Measurements from ENCODE around the gene ZNF423. TPM values are rescaled to one million over a fixed set of nuclear protein-coding genes. Genes with fewer than 3 reads are reported as not detected.

The ZNF423 gene
- total RNA-seq, 2 experiments from 2014 or later, result not detected

DNA sequence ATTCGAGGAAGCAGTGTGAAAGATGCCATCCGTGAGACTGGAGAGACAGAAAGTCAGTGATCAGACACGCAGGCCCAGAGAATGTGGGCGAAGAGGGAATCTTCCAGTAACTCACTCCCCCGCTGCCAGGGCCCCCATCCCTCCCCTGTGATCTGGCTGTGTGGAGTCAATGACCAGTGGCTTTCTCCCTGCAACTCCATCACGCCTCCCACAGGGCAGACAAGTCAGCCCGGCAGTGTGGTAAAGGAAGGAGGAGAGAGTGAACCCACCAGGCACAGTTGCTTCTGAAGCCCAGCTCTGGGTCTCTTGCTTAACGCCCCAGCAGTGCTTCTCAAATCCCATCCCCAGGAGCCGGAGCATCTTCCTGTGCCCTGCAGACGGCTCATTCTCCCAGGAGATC lies 142.1 kb downstream of the ZNF423 start:
- DNase-seq, result no peak
- ChIA-PET POLR2A (no interaction called here), CTCF (no interaction called here)
- H3K27me3 Mint-ChIP-seq, result no peaks in the 10 kb centered on the region
- H3K36me3 Mint-ChIP-seq (ENCODE audit: low read depth), result no peaks in the 10 kb centered on the region
- H3K9me3 Mint-ChIP-seq, result no peaks in the 10 kb centered on the region
- no peak overlapping the region for H3K27ac Mint-ChIP-seq
- H3K4me1 Mint-ChIP-seq, result no peaks in the 10 kb centered on the region
- no peak overlapping the region for H3K4me3 Mint-ChIP-seq

DNA sequence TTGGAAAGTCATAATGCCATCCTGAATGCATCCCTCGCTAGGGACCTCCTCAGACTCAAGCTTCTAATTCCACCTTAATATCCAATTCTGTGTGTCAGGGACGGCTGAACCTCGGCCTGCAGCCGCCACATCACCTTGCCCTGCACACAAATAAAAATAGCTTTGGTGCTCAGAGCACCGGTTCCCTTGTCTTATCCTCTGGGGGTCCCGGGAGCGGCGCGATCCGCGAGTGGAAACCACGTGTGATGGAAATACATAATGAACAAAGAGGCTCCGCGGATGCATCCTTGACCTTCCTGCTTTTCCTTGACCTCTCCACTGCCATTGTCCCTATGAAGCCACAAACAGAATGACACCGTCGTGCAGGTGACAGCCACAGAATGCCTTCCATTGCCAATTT lies 143.4 kb downstream of the ZNF423 start:
- H3K36me3 Mint-ChIP-seq (ENCODE audit: low read depth), result no peaks in the 10 kb centered on the region
- H3K9me3 Mint-ChIP-seq, result no peaks in the 10 kb centered on the region
- H3K27me3 Mint-ChIP-seq, result no peaks in the 10 kb centered on the region
- POLR2A ChIA-PET, result no interaction called here
- no peak overlapping the region for H3K4me3 Mint-ChIP-seq
- no peak for DNase-seq
- no peaks in the 10 kb centered on the region for H3K4me1 Mint-ChIP-seq
- CTCF ChIA-PET, result no interaction called here
- H3K27ac Mint-ChIP-seq, result no peak overlapping the region

GRCh38 chr16:49712106-49712505 lies 143.8 kb downstream of the ZNF423 start:
- H3K4me1 Mint-ChIP-seq, result no peaks in the 10 kb centered on the region
- no peaks in the 10 kb centered on the region for H3K27me3 Mint-ChIP-seq
- no peak overlapping the region for H3K27ac Mint-ChIP-seq
- H3K36me3 Mint-ChIP-seq (ENCODE audit: low read depth), result no peaks in the 10 kb centered on the region
- ChIA-PET CTCF (no interaction called here), POLR2A (no interaction called here)
- no peaks in the 10 kb centered on the region for H3K9me3 Mint-ChIP-seq
- no peak for DNase-seq
- H3K4me3 Mint-ChIP-seq, result no peak overlapping the region

DNA sequence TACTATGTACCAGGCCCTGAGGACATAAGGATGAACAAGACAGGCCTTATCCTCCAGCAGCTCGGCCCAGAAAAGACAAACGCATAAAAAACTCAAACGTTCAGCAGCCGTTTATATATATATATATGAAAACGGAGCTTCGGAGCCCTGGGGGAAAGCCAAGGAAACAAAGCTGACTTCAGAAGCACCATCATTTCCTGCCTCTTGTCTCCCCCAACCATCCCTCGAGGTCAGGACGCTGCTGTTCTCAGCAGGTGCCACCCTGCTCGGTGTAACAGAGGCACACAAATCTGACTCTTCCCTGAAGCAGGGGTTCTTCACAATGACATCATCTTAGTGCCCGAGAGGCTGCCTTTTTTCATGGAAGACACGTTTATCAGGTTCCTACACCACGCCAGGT lies 146.9 kb downstream of the ZNF423 start:
- no peak overlapping the region for H3K27ac Mint-ChIP-seq
- H3K4me3 Mint-ChIP-seq, result no peak overlapping the region
- no peak for DNase-seq
- CTCF ChIA-PET, result no interaction called here
- no peaks in the 10 kb centered on the region for H3K36me3 Mint-ChIP-seq (ENCODE audit: low read depth)
- POLR2A ChIA-PET, result no interaction called here
- H3K9me3 Mint-ChIP-seq, result no peaks in the 10 kb centered on the region
- H3K4me1 Mint-ChIP-seq, result no peaks in the 10 kb centered on the region
- no peaks in the 10 kb centered on the region for H3K27me3 Mint-ChIP-seq

DNA sequence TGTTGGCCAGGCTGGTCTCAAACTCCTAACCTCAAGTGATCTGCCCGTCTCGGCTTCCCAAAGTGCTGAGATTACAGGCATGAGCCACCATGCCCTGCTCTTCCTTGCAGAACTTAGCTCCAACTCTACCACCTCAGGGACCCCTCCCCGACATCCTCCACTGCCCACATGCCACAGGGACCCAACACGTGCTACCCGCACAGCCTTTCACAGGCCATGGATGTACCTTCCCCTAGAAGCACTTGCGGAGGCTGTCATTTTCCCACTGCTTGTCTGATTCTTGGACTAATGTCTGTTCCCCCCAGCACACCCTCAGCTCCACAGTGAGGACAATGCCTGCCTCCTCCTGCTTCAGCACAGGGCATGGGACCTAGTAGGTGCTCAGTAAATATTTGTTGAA lies 147.4 kb downstream of the ZNF423 start:
- Mint-ChIP-seq H3K36me3 (ENCODE audit: low read depth) (no peaks in the 10 kb centered on the region), H3K4me1 (no peaks in the 10 kb centered on the region), H3K27me3 (no peaks in the 10 kb centered on the region), H3K9me3 (no peaks in the 10 kb centered on the region), H3K4me3 (no peak overlapping the region), H3K27ac (no peak overlapping the region)
- CTCF ChIA-PET, result no interaction called here
- POLR2A ChIA-PET, result no interaction called here
- DNase-seq, result no peak

GRCh38 chr16:49706620-49707355 lies 149.1 kb downstream of the ZNF423 start:
- DNase-seq, result no peak
- POLR2A ChIA-PET, result no interaction called here
- no peaks in the 10 kb centered on the region for H3K9me3 Mint-ChIP-seq
- H3K27me3 Mint-ChIP-seq, result no peaks in the 10 kb centered on the region
- H3K36me3 Mint-ChIP-seq (ENCODE audit: low read depth), result no peaks in the 10 kb centered on the region
- CTCF ChIA-PET, result no interaction called here
- no peak overlapping the region for H3K4me3 Mint-ChIP-seq
- no peak overlapping the region for H3K27ac Mint-ChIP-seq
- no peaks in the 10 kb centered on the region for H3K4me1 Mint-ChIP-seq

DNA sequence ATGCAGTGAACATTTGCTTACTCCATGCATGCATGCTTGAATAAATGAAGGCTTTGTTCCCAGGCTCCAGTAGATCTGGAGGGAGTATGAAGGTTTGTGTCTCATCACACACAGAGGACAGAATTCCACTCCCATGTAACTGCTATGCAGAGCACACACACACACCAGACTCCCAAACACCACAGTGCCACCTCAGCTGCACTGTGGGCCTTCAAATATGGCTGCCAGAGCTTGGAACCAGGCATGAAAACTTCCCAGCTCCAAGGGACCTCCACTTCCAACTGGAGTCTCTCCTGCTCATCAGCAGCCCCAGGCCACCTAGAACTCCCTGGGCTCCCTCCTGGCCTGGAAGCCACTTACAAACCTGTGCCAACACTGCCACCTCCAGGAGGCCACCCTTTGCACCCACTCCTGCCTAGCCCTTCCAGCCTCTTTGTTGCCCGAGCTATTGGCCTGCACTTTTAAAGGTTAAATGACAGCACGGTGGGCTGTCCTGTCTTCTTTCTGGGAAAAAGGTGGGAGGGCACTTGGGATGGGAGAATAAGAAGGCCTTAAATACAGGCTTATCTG lies 151.2 kb downstream of the ZNF423 start:
- Mint-ChIP-seq H3K27ac (no peak overlapping the region), H3K4me1 (no peaks in the 10 kb centered on the region), H3K36me3 (ENCODE audit: low read depth) (no peaks in the 10 kb centered on the region), H3K4me3 (no peak overlapping the region), H3K27me3 (peaks cover 2% of the 10 kb centered on the region), H3K9me3 (no peaks in the 10 kb centered on the region)
- ChIA-PET POLR2A (no interaction called here), CTCF (no interaction called here)
- no peak for DNase-seq

DNA sequence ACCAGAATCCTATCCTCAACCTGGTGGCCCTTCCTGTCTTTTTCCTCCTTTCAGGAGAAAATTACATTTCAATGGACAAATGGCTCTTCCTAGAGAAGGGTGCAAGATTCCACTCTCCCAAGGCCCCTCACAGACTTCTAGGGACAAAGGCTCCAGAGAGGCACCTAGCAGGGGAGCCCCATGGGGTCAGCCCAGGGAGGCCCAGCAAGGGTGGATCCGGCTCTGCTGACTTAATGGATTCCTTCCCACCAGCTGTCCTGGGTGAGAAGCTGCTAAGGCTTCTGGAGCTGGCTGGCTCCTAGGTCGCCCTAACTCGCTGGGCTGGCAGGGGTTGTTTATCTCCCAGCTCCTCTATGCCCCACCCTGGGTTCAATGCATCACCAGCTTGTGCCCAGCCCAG lies 152.4 kb downstream of the ZNF423 start:
- ChIA-PET CTCF (no interaction called here), POLR2A (no interaction called here)
- Mint-ChIP-seq H3K27me3 (peaks cover 5% of the 10 kb centered on the region), H3K36me3 (ENCODE audit: low read depth) (no peaks in the 10 kb centered on the region), H3K9me3 (no peaks in the 10 kb centered on the region), H3K27ac (no peak overlapping the region), H3K4me3 (no peak overlapping the region), H3K4me1 (no peaks in the 10 kb centered on the region)
- DNase-seq, result no peak

- Mint-ChIP-seq H3K4me3 (no peak overlapping the region), H3K36me3 (ENCODE audit: low read depth) (no peaks in the 10 kb centered on the region), H3K27me3 (peaks cover 5% of the 10 kb centered on the region), H3K9me3 (no peaks in the 10 kb centered on the region), H3K27ac (no peak overlapping the region), H3K4me1 (no peaks in the 10 kb centered on the region)
- DNase-seq, result no peak
- POLR2A ChIA-PET, result no interaction called here
- CTCF ChIA-PET, result no interaction called here
Measured at GRCh38 chr16:49701789-49702494, 154.0 kb downstream of the ZNF423 start.

- H3K4me3 Mint-ChIP-seq, result no peak overlapping the region
- H3K27ac Mint-ChIP-seq, result no peak overlapping the region
- ChIA-PET CTCF (no interaction called here), POLR2A (no interaction called here)
- H3K27me3 Mint-ChIP-seq, result peaks cover 5% of the 10 kb centered on the region
- no peak for DNase-seq
- no peaks in the 10 kb centered on the region for H3K4me1 Mint-ChIP-seq
- no peaks in the 10 kb centered on the region for H3K9me3 Mint-ChIP-seq
- H3K36me3 Mint-ChIP-seq (ENCODE audit: low read depth), result no peaks in the 10 kb centered on the region
Measured at GRCh38 chr16:49701065-49701685, 154.7 kb downstream of the ZNF423 start.

GRCh38 chr16:49700251-49701064 lies 155.5 kb downstream of the ZNF423 start:
- ChIA-PET CTCF (no interaction called here), POLR2A (no interaction called here)
- peaks cover 5% of the 10 kb centered on the region for H3K27me3 Mint-ChIP-seq
- DNase-seq, result no peak
- no peaks in the 10 kb centered on the region for H3K9me3 Mint-ChIP-seq
- no peaks in the 10 kb centered on the region for H3K36me3 Mint-ChIP-seq (ENCODE audit: low read depth)
- H3K27ac Mint-ChIP-seq, result no peak overlapping the region
- H3K4me3 Mint-ChIP-seq, result no peak overlapping the region
- no peaks in the 10 kb centered on the region for H3K4me1 Mint-ChIP-seq

GRCh38 chr16:49699841-49700175 lies 156.1 kb downstream of the ZNF423 start:
- ChIA-PET CTCF (no interaction called here), POLR2A (no interaction called here)
- H3K27me3 Mint-ChIP-seq, result peaks cover 5% of the 10 kb centered on the region
- H3K27ac Mint-ChIP-seq, result no peak overlapping the region
- H3K4me3 Mint-ChIP-seq, result no peak overlapping the region
- no peak for DNase-seq
- H3K4me1 Mint-ChIP-seq, result no peaks in the 10 kb centered on the region
- no peaks in the 10 kb centered on the region for H3K36me3 Mint-ChIP-seq (ENCODE audit: low read depth)
- no peaks in the 10 kb centered on the region for H3K9me3 Mint-ChIP-seq

Data from activated CD4-positive, alpha-beta memory T cell treated with anti-CD3 and anti-CD28 coated beads, Interleukin-2, amount 10 ng/mL, durations not matched to agents 7 days and 5 days (primary cell).